ENCODE measurements around the gene PPP1R11.
"Not testable (repeated sequence)": the region's sequence is repeated elsewhere in the genome, so short reads cannot be mapped to it uniquely, and the experiment has no call there.

PPP1R11 gene

DNA sequence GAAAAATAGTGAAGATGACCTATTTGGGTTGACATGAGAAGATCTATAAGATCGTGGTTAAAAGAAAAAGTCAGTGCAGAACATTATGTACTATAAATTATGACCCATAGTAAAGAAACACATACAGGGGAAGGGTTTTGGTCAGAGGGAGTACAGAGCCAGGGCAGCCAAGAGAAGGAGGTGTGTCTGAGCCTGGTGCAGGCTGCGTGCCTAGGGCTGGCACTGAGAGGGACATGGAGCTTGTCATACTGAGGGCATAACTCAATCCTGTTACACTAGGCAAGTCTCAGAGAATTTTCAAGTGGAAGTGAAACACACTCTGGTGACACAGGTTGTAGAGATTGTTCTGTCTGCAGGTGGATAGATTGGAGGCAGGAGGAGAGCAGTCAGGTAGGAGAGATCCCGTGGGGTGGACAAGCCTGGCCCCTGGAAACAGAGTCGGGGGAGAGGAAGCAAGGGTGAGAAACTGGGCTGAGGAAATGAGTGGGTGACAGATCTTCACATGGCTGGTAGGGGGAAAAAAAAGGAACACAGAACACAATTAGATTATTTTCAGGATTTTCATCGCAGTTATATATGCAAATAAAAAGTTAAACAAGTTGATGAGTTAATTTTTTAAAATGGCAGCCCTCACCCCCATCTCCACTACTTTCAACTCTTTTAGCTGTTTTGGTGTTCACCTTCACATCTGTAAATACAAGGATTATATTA, 27.1 kb downstream of the PPP1R11 start:
- in situ Hi-C loops (cut with MboI; ENCODE audit: low sequenced_read_pairs), result no loop called here

- in situ Hi-C loops (cut with MboI; ENCODE audit: low sequenced_read_pairs), result no loop called here
These were observed 29.8 kb downstream of the PPP1R11 start for GRCh38 chr6:30096829-30097228.

GRCh38 chr6:30097902-30098768, 31.1 kb downstream of the PPP1R11 start:
- in situ Hi-C loops (cut with MboI; ENCODE audit: low sequenced_read_pairs), result no loop called here

DNA sequence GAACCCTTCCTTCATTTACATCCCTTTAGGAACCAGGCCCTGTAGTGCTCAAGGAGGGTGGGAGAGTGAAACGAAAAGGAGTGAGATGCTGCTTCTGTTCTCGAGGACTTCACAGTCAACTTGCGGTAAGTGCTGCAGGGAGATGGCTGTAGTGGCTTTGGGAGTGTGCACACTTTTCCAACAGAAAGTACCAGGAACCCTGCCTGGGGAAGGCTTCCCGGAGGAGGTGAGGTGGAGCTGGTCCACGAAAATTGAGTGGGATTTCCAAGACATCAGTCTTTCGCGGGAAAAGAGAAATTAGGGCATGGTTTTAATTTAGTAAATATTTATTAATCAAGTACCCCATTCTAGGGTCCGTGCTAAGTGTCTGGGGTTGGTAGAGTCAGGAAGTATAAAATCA, 33.2 kb downstream of the PPP1R11 start:
- in situ Hi-C loops (cut with MboI; ENCODE audit: low sequenced_read_pairs), result no loop called here

DNA sequence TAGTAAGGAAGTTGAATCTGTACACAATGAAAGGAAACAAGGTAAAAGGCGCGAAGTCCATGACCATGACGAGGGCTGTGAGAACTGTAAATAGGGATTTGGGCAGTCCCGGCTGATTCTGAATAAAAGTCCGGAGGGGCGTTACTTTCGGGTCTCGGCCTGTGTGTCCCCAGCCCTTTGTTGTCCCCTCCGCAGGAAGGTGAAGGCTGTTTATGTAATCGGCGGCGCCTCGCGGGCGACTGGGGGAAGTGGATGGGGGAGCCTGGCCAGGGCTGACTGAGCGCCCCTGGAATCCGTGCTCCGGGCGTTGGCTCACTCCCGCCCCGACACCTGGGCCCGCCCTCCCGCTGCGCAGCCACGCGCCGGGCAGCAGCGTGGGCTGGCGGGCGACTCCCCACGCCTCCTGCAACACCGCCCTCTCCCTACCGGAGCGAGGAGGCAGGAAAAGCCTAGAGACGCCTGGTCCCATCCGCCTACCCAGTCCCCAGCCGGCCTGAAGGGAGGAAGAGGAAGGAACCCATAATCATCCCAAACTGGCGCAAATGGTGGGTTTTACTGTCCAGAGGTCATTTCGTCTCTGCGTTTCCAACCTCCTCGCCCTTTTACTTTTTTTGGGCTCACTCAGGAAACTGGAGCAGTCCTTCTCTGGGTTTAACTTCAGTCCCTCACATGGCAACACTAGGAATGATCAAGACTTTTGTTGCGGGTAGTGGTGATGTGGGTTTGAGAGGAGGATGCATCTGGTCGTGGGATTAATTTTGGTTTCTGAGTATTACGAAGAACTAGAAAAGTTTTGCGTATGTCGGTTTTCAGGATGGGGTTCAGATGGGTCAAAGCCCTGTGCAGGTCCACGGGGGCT, 33.8 kb downstream of the PPP1R11 start:
- in situ Hi-C loops (cut with MboI; ENCODE audit: low sequenced_read_pairs), result no loop called here

DNA sequence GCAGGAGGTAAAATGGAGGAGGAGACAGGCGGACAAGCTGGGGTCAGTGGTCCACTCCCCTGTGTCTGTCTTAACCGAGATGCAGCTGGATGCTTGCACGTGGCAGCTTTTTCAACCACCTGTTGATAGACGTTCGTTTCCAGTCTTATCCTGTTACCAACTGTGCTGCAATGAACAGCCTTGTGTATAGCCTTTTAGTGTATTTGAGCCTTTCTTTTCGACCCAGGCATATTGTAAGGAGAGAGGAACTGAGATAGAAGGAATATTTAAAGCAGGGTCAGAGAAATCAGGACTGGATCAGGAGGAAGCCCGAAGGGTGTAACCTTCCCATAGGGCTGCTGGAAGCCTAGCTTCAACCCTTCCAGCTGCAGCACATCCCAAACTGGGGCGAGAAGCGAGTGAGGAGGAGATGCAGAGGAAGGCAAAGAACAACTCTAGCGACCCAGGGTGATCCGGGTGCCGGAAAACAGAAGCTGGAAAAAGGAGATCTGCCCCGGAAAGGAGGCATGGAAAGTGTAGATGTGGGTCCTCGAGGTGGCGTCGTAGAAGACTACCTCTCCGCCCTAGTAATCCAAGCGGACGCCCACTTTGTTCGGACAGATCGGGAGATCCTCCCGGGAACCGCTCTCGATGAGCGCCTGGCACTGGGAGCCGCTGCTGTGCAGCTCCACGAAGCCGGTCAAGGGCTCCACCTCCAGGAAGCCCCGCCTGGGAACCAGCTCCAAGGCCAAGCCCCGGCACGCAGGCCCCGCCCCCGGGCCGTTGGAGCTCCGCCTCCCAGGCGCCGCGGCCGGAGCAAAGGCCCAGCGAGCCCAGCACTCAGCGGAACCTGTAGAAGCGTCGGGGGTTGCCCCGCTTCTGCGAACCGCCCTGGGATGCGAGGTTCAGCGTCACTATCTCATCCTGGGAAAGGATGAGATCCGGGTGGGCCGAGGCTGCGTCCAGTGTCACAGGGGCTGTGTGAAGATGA, 34.7 kb downstream of the PPP1R11 start:
- in situ Hi-C loops (cut with MboI; ENCODE audit: low sequenced_read_pairs), result no loop called here

DNA sequence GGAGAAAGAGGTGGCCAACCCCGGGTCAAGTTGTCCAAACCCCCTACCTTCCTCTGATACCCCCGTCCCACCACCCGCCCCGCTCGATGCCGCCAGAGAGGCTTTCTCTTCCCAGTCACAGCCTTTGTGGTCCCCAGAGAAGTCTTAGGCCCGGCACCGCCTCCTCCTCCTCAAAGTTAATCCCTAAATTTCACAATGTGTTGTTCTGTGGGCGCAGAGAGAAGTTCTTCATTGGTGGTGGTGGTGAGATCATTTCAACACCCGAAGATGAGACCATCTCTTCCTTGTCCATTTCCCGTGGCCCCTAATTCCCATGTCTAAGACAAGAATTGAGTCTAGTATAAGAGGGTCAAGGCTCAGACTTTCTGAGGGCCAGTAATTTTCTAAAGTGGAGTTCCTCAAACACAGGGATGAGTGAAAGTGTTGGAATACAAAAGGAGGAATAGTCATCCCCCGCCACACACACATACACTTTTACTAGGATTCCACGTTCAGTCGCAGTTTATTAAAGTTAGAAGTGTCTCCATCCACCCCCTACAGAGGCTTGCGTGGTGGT, 35.5 kb downstream of the PPP1R11 start:
- in situ Hi-C loops (cut with MboI; ENCODE audit: low sequenced_read_pairs), result no loop called here

DNA sequence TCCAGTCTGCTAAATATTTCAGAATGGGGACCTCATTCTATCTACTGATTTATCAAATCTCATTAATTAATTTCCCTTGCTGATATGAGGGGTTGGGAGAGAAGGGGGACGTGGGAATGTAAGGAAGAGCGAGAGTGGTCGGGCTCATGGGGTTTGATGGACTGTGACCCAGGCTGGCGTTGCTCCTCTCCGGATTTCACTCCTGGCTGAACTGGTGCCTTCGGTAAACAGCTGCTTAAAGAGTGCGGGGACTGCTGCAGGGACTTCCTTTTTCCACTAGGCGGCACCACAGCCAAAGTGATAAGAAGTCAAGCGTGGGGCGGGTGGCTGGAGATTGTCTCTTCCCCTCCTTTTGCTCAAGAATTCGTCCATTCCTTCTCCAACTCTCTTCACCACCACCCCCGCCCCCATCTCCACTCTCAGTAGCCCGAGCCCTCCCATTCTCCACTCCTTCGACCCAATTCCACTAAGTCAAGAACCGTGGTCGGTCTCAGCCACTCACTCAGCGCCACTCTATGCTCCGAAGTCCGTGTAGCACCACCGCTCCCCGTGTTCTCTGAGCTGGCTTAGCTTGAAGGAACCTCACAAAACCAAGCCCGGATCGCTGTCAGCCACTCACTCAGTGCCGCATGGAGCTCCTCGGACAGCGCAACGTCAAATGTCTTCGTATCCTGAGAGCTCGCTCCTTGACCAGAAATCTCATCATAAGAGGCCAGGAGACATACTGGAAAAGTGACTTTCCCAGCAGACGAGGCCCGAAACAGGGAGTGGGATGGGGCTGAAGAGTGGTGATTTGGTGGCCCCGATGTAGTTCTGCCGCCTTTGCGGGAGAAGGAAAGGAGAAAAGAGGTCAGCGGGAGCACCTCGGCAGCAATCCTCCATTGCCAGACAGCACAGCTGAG, 36.2 kb downstream of the PPP1R11 start:
- in situ Hi-C loops (cut with MboI; ENCODE audit: low sequenced_read_pairs), result no loop called here

GRCh38 chr6:30103872-30104179, 36.8 kb downstream of the PPP1R11 start:
- in situ Hi-C loops (cut with MboI; ENCODE audit: low sequenced_read_pairs), result no loop called here

- in situ Hi-C loops (cut with MboI; ENCODE audit: low sequenced_read_pairs), result no loop called here
These were observed 37.7 kb downstream of the PPP1R11 start for GRCh38 chr6:30104661-30105060.

DNA sequence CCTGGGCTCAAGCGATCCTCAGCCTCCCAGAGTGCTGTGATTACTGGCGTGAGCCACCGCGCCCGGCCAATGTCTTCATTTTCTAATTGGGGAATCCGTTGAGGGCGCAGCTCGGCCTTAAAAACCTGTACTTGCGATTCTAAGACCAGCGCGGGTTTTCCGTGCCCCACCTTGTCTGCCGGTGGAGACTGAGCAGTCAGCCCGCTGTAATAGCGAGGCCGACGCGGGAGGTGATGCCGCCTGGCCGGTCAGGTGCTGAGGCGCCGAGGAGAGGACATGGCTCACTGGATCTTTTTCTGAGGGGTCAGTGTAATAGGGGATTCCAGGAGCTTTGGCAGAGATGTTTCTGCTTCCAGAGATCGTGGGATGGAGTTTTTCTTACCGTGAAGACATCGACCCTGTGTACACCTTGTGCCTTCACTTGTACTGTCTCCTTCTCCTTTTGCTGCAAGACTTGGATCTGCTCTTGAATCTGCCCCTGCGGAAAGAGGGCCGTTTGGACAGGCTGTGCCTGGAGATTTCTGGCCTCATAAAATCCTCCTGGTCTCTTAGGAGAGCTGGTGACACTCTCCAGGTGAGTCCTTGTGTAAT, 44.4 kb downstream of the PPP1R11 start:
- in situ Hi-C loops (cut with MboI; ENCODE audit: low sequenced_read_pairs), result no loop called here

GRCh38 chr6:30112402-30112994, 45.5 kb downstream of the PPP1R11 start:
- in situ Hi-C loops (cut with MboI; ENCODE audit: low sequenced_read_pairs), result no loop called here

DNA sequence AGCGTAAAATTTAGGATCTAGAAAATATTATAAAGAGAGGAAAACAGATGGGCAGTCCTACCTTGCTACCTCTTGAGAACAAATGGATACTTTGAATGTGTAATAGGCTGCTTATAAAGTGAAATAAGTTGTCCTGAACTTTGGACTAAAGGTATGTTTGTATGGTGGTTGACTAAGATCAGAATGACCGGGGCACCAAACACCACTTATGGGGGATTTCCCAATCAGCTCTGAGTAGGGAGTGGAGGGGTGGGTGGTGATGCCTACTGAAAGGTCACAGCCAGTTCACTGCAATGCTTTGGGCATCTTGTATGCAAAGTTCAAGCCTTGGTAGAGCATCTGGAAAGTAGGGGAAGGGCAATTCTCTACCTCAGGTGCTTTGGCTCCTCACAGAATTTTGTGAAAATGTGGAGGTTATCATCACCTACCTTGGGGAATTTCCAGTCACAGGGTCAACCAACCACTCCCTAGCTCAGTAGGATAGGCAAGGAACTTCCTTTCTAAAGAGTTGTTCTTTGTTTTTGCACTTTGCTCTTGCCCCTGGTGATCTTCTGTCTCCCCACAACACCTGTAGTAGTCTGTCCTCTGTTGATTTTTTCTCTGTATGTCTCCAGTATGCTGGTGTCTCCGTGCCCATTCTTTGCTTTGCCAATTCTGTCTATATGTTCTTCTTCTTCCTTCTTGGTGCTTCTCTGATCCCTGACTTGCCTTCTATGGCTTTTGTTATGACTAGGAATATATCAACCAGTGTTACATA, 46.2 kb downstream of the PPP1R11 start, which contains the start of gene TRIM31:
Gene TRIM31, minus strand, starts transcription at position 88 of the 757 bp plus-strand sequence. CDS start 285 bp downstream, outside the sequence.
- in situ Hi-C loops (cut with MboI; ENCODE audit: low sequenced_read_pairs), result no loop called here

DNA sequence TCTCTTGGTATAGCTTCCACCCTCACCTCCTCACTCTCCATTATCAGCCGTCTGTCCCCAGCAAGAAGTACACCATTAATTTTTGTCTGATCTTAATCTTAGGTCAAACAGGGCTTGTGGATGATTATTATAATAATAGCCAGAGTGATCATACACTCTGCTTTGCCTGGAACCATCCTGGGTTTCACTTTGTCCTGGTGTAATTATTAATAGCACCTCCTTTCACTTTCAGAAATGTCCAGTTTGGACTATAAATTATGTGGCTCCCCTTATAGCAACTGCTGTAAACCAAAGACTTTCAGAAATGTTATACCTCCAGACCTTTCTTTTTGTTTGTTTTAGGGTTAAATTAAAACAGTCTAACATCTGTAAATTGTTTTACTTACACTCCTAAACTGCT, 46.8 kb downstream of the PPP1R11 start:
- in situ Hi-C loops (cut with MboI; ENCODE audit: low sequenced_read_pairs), result no loop called here

- in situ Hi-C loops (cut with MboI; ENCODE audit: low sequenced_read_pairs), result no loop called here
These were observed 49.7 kb downstream of the PPP1R11 start for GRCh38 chr6:30116724-30117123.

GRCh38 chr6:30118691-30119090, 51.7 kb downstream of the PPP1R11 start:
- in situ Hi-C loops (cut with MboI; ENCODE audit: low sequenced_read_pairs), result not testable (repeated sequence)
